ENCODE measurements around the gene TANC1.

DNA sequence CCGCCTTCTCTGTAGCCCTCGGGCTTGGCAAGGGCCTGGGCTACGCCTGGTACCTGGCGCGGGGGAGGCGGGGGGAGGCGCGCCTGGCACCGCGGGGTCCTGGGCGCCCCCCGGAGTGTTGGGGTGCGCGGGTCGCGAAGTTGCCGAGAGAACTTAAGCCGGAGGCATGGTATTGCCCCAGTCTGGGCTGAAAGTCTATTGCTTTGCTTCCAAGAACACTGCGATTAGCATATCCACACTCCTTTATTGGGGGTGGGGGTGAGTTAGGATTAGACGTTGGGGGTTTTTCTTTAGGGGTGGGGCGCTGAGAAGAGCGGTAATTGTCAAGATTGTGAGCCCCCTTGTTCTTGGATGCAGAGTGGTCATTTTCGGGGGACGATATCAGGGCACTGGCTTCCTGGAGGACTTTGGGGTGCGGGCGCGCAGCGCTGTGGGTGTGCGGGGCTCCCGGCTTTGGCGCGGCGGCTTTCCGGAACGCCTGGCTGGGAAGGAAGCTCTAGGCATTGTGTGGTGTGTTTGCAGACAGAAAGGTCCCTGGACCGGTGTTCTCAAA lies 798 bp downstream of the TANC1 start:
- TF ChIP-seq CTCF (IDR thresholded peaks at IDR 0.05; ENCODE audit: poor library complexity, severe bottlenecking) (no peak), RAD21 (conservative IDR thresholded peaks at IDR 0.05) (no peak), POLR2AphosphoS5 (IDR thresholded peaks at IDR 0.05) (no peak), EP300 (conservative IDR thresholded peaks at IDR 0.05; ENCODE audit: poor library complexity, severe bottlenecking) (no peak), MXI1 (conservative IDR thresholded peaks at IDR 0.05; ENCODE audit: poor library complexity, severe bottlenecking) (no peak)
- TF ChIP-seq, protein P1, sequence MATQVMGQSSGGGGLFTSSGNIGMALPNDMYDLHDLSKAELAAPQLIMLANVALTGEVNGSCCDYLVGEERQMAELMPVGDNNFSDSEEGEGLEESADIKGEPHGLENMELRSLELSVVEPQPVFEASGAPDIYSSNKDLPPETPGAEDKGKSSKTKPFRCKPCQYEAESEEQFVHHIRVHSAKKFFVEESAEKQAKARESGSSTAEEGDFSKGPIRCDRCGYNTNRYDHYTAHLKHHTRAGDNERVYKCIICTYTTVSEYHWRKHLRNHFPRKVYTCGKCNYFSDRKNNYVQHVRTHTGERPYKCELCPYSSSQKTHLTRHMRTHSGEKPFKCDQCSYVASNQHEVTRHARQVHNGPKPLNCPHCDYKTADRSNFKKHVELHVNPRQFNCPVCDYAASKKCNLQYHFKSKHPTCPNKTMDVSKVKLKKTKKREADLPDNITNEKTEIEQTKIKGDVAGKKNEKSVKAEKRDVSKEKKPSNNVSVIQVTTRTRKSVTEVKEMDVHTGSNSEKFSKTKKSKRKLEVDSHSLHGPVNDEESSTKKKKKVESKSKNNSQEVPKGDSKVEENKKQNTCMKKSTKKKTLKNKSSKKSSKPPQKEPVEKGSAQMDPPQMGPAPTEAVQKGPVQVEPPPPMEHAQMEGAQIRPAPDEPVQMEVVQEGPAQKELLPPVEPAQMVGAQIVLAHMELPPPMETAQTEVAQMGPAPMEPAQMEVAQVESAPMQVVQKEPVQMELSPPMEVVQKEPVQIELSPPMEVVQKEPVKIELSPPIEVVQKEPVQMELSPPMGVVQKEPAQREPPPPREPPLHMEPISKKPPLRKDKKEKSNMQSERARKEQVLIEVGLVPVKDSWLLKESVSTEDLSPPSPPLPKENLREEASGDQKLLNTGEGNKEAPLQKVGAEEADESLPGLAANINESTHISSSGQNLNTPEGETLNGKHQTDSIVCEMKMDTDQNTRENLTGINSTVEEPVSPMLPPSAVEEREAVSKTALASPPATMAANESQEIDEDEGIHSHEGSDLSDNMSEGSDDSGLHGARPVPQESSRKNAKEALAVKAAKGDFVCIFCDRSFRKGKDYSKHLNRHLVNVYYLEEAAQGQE (IDR thresholded peaks at IDR 0.05; ENCODE audit: borderline replicate concordance), result no peak

Measured in neural cell (in vitro differentiated cells).